ENCODE data around the gene OR1J2. TPM values are rescaled to one million over a fixed set of nuclear protein-coding genes. Genes with fewer than 3 reads are reported as not detected.
"Not testable (repeated sequence)": the region's sequence is repeated elsewhere in the genome, so short reads cannot be mapped to it uniquely, and the experiment has no call there.

Gene OR1J2
- total RNA-seq, 2 donors from 2014 or later: 0.34 TPM; not detected in 1

- not testable (repeated sequence) for DNase-seq (ENCODE audit: low spot score in 2 of 2); ATAC-seq; H3K27ac Mint-ChIP-seq; H3K9me3 Mint-ChIP-seq; H3K36me3 Mint-ChIP-seq
These were observed 20.6 kb downstream of the OR1J2 start for GRCh38 chr9:122531157-122531556.

GRCh38 chr9:122536134-122536533 lies 25.5 kb downstream of the OR1J2 start:
- Mint-ChIP-seq H3K27ac (no peak overlapping the region), H3K36me3 (peaks cover 0 to 7% of the 10 kb centered on the region in 2 donors), H3K9me3 (peaks cover 6 to 7% of the 10 kb centered on the region in 2 donors)
- ATAC-seq (no peak), DNase-seq (ENCODE audit: low spot score in 2 of 2) (no peak)

- not testable (repeated sequence) for ATAC-seq; H3K27ac Mint-ChIP-seq; DNase-seq (ENCODE audit: low spot score in 2 of 2); H3K36me3 Mint-ChIP-seq; H3K9me3 Mint-ChIP-seq
These were observed 26.5 kb downstream of the OR1J2 start for GRCh38 chr9:122537066-122537465.

GRCh38 chr9:122538757-122539156 lies 28.2 kb downstream of the OR1J2 start:
- ATAC-seq: no peak
- Mint-ChIP-seq H3K27ac (no peak overlapping the region), H3K9me3 (peaks cover 6 to 7% of the 10 kb centered on the region in 2 donors), H3K36me3 (peaks cover 0 to 7% of the 10 kb centered on the region in 2 donors)
- no peak for DNase-seq (ENCODE audit: low spot score in 2 of 2)

- Mint-ChIP-seq H3K36me3 (no peaks in the 10 kb centered on the region), H3K27ac (no peak overlapping the region), H3K9me3 (no peaks in the 10 kb centered on the region)
- no peak for ATAC-seq
- DNase-seq (ENCODE audit: low spot score in 2 of 2): no peak
These were observed 35.6 kb downstream of the OR1J2 start for GRCh38 chr9:122546196-122546595.

- DNase-seq (ENCODE audit: low spot score in 2 of 2) (no peak), ATAC-seq (no peak)
- Mint-ChIP-seq H3K36me3 (no peaks in the 10 kb centered on the region), H3K27ac (no peak overlapping the region), H3K9me3 (no peaks in the 10 kb centered on the region)
These were observed 40.8 kb downstream of the OR1J2 start for GRCh38 chr9:122551371-122551770.

- DNase-seq (ENCODE audit: low spot score in 2 of 2): no peak
- ATAC-seq: no peak
- Mint-ChIP-seq H3K36me3 (no peaks in the 10 kb centered on the region), H3K9me3 (no peaks in the 10 kb centered on the region), H3K27ac (no peak within 1 kb of the TSS)
These were observed 42.2 kb downstream of the OR1J2 start, which contains the start of gene OR1N2 for GRCh38 chr9:122552812-122553211. Gene OR1N2 (plus strand): TSS chr9:122553112. CDS start chr9:122553212, 100 bp downstream.

Other genes with a start within 250 kb of the OR1J2 start
- 10 to 100 TPM; 22.7 to 39.8 TPM for gene RBM18, start 246.0 kb upstream of the OR1J2 start, total RNA-seq
- gene MRRF, start 245.9 kb upstream of the OR1J2 start, total RNA-seq: 10 to 100 TPM; 44.9 to 65.7 TPM
- gene PTGS1, start 139.8 kb upstream of the OR1J2 start, total RNA-seq: under 1 TPM; 0.25 to 0.54 TPM
- not detected for gene OR1J1, start 32.9 kb upstream of the OR1J2 start, total RNA-seq
- gene OR1J4, start 8.3 kb downstream of the OR1J2 start, total RNA-seq: under 1 TPM in 1 of 2 donors, not detected in 1; 0.82 TPM
- not detected for gene OR1N1, start 16.5 kb downstream of the OR1J2 start, total RNA-seq
- not detected for gene OR1N2, start 42.3 kb downstream of the OR1J2 start, total RNA-seq
- not detected for gene OR1L8, start 72.6 kb downstream of the OR1J2 start, total RNA-seq
- gene OR1Q1, start 103.9 kb downstream of the OR1J2 start, total RNA-seq: under 1 TPM in 1 of 2 donors, not detected in 1; 0.35 TPM
- not detected for gene OR1B1, start 146.8 kb downstream of the OR1J2 start, total RNA-seq
- gene OR1L1, start 150.9 kb downstream of the OR1J2 start, total RNA-seq: not detected
- gene OR1L3, start 164.3 kb downstream of the OR1J2 start, total RNA-seq: not detected
- gene OR1L4, start 213.2 kb downstream of the OR1J2 start, total RNA-seq: not detected
- not detected for gene OR1L6, start 231.5 kb downstream of the OR1J2 start, total RNA-seq